Osteoblast (primary cell): Measurements from ENCODE around the gene CNBP. TPM values are rescaled to one million over a fixed set of nuclear protein-coding genes. Genes with fewer than 3 reads are reported as not detected.

Experiments used
- DNase-seq: peaks from one replicate; pipeline ENCODE4 v3.0.0; 2011; ENCODE audit warnings: low spot score, mixed read lengths; ENCODE audit not compliant: insufficient read length; ENCODE audit errors: missing footprints
- H2AFZ ChIP-seq: 2 replicates; pipeline ENCODE4 v1.6.0; 2011; ENCODE audit warnings: mild to moderate bottlenecking, low read length
- H3K27ac ChIP-seq: 2 replicates; pipeline ENCODE4 v1.5.1; 2011; ENCODE audit warnings: mild to moderate bottlenecking, low read depth, low read length, moderate library complexity
- H3K27me3 ChIP-seq: 2 replicates; pipeline ENCODE4 v1.6.0; 2012; ENCODE audit warnings: mild to moderate bottlenecking, control low read depth, inconsistent platforms, low read length, moderate library complexity; ENCODE audit not compliant: insufficient read depth
- H3K36me3 ChIP-seq: 2 replicates; pipeline ENCODE4 v1.5.1; 2011; ENCODE audit warnings: mild to moderate bottlenecking, low read length, control low read depth, moderate library complexity; ENCODE audit not compliant: insufficient read depth
- H3K4me1 ChIP-seq: 2 replicates; pipeline ENCODE4 v1.5.1; 2011; ENCODE audit warnings: mild to moderate bottlenecking, low read length, control low read depth, moderate library complexity; ENCODE audit not compliant: insufficient read depth
- H3K4me2 ChIP-seq: 2 replicates; pipeline ENCODE4 v1.6.0; 2011; ENCODE audit warnings: mild to moderate bottlenecking, low read length; ENCODE audit not compliant: insufficient read depth
- H3K4me3 ChIP-seq: fragments of 200-600 bp; sonication (generic); 3 replicates; pipeline ENCODE4 v1.5.1; 2012; ENCODE audit warnings: mild to moderate bottlenecking, low read length, inconsistent platforms; ENCODE audit not compliant: insufficient read depth
- H3K79me2 ChIP-seq: 2 replicates; pipeline ENCODE4 v1.6.0; 2012; ENCODE audit warnings: mild to moderate bottlenecking, low read length, control low read depth, inconsistent platforms; ENCODE audit not compliant: insufficient read depth
- H3K9me3 ChIP-seq: 2 replicates; pipeline ENCODE4 v1.5.1; 2011; ENCODE audit warnings: low read depth, low read length, control low read depth
- H4K20me1 ChIP-seq: 2 replicates; pipeline ENCODE4 v1.6.0; 2012; ENCODE audit warnings: mild to moderate bottlenecking, low read length, control low read depth; ENCODE audit not compliant: insufficient read depth
- total RNA-seq: library from RNA; depleted of rRNA; stranded (reverse); fragments of >200 nt; gene quantifications from 2 replicates; pipeline ENCODE4 v1.2.3, GENCODE V29; 2012
- TF ChIP-seq, protein P1 (sequence below): IDR thresholded peaks from 2 replicates; pipeline ENCODE4 v1.5.1; 2011; ENCODE audit warnings: mild to moderate bottlenecking, low read depth, low read length, moderate library complexity; ENCODE audit errors: extremely low read depth

The CNBP gene
- total RNA-seq, 1 donor: 233 TPM

GRCh38 chr3:129182390-129183185 is 1.1 kb downstream of the CNBP start:
- no peak overlapping the region for H2AFZ ChIP-seq
- peaks cover 50% of the 10 kb centered on the region for H4K20me1 ChIP-seq
- peaks cover 87% of the 10 kb centered on the region for H3K79me2 ChIP-seq
- peak overlapping the region; percentile 100 for H3K4me2 ChIP-seq
- peaks cover 17% of the 10 kb centered on the region for H3K36me3 ChIP-seq
- DNase-seq: peak; percentile 89
- peaks cover 45% of the 10 kb centered on the region for H3K4me1 ChIP-seq
- peak overlapping the region; percentile 90 for H3K4me3 ChIP-seq
- H3K27ac ChIP-seq: peak overlapping the region; percentile 98
- TF ChIP-seq, protein P1, sequence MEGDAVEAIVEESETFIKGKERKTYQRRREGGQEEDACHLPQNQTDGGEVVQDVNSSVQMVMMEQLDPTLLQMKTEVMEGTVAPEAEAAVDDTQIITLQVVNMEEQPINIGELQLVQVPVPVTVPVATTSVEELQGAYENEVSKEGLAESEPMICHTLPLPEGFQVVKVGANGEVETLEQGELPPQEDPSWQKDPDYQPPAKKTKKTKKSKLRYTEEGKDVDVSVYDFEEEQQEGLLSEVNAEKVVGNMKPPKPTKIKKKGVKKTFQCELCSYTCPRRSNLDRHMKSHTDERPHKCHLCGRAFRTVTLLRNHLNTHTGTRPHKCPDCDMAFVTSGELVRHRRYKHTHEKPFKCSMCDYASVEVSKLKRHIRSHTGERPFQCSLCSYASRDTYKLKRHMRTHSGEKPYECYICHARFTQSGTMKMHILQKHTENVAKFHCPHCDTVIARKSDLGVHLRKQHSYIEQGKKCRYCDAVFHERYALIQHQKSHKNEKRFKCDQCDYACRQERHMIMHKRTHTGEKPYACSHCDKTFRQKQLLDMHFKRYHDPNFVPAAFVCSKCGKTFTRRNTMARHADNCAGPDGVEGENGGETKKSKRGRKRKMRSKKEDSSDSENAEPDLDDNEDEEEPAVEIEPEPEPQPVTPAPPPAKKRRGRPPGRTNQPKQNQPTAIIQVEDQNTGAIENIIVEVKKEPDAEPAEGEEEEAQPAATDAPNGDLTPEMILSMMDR: no peak
- H3K9me3 ChIP-seq: no peaks in the 10 kb centered on the region
- H3K27me3 ChIP-seq: no peaks in the 10 kb centered on the region

DNA sequence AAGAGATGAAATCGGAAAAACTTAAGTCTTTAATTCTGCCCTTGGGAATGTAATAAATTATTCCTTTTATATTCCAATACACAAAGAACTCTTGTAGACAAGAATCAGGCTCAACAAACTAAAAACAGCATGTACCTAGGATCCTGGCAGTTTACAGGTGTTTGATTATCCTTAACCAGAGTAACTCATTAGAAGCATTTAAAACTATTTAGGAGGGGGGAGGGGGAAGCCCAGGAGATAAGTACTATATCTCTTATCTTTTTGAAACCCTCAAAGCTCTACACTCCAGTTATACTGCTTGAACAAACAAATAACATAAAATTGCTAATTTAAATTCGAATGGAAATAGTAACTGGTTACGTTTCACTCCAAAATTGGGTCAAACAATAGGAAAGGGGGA is 1.9 kb downstream of the CNBP start:
- peaks cover 58% of the 10 kb centered on the region for H4K20me1 ChIP-seq
- TF ChIP-seq, protein P1: no peak
- no peaks in the 10 kb centered on the region for H3K27me3 ChIP-seq
- peaks cover 45% of the 10 kb centered on the region for H3K4me1 ChIP-seq
- H3K27ac ChIP-seq: peak overlapping the region; percentile 98
- peaks cover 25% of the 10 kb centered on the region for H3K36me3 ChIP-seq
- peak overlapping the region; percentile 100 for H3K4me2 ChIP-seq
- peaks cover 94% of the 10 kb centered on the region for H3K79me2 ChIP-seq
- no peak for DNase-seq
- peak overlapping the region; percentile 90 for H3K4me3 ChIP-seq
- H3K9me3 ChIP-seq: no peaks in the 10 kb centered on the region
- no peak overlapping the region for H2AFZ ChIP-seq

DNA sequence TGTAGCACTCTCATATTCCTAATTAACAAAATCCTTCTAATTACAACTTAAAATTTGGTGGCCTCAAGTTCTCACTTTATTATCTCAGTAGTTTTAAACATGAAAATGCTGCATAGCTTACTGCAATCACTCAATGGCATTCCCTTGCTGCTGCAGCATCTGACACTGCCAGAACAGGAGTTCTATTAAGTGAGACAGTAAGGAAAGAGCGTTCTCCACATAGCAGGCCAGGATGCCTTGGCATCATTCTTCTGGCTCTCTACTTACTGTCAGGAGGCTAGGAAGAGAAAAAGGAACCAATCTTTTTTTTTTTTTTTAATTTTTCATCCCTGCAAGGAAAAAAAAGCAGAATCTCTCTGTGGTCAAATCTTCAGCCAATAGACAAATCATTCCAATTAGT is 3.2 kb downstream of the CNBP start:
- Histone ChIP-seq H3K79me2 (peaks cover 97% of the 10 kb centered on the region), H2AFZ (no peak overlapping the region), H3K9me3 (no peaks in the 10 kb centered on the region), H3K4me1 (peaks cover 45% of the 10 kb centered on the region), H3K27me3 (no peaks in the 10 kb centered on the region), H3K27ac (peak overlapping the region; percentile 36), H4K20me1 (peaks cover 70% of the 10 kb centered on the region), H3K4me3 (peak overlapping the region; percentile 90), H3K4me2 (peak overlapping the region; percentile 100), H3K36me3 (peaks cover 26% of the 10 kb centered on the region)
- TF ChIP-seq, protein P1: no peak
- no peak for DNase-seq

DNA sequence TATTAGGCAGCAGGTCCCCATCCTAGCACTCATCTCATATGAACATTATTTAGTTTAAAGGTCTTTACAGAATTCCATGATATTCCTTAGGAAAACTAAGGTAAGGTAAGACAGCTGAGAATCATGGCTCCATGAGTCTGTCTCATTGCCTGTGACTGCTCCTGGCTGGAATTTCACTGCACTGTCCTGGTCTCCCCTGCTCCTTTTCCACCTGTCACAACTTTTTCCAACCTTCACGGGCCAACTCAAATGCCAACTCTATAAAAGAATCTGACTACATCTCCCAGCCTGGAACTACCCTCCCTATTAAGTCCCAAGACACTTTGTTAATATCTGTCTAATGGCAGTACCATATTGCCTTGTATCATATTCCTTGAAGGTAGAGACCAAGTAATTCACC is 7.6 kb downstream of the CNBP start:
- peaks cover 100% of the 10 kb centered on the region for H3K79me2 ChIP-seq

More for the DNA sequence above, 7.6 kb downstream of the CNBP start:
- TF ChIP-seq, protein P1: no peak
- Histone ChIP-seq H3K27ac (no peak overlapping the region), H3K4me3 (no peak overlapping the region), H3K9me3 (no peaks in the 10 kb centered on the region), H3K36me3 (peaks cover 35% of the 10 kb centered on the region), H3K27me3 (no peaks in the 10 kb centered on the region), H3K4me1 (peaks cover 32% of the 10 kb centered on the region), H3K4me2 (no peak overlapping the region), H2AFZ (no peak overlapping the region), H4K20me1 (peaks cover 92% of the 10 kb centered on the region)
- no peak for DNase-seq
